Left ventricle myocardium inferior (tissue), 1 donor: Measurements from ENCODE around the gene BRK1. TPM values are rescaled to one million over a fixed set of nuclear protein-coding genes. Genes with fewer than 3 reads are reported as not detected.
A peak's percentile ranks its signal among the peaks of the same experiment; 100 is the strongest.
"Not testable (repeated sequence)": the region's sequence is repeated elsewhere in the genome, so short reads cannot be mapped to it uniquely, and the experiment has no call there.

Experiments
- DNase-seq: peaks from one replicate; pipeline ENCODE4 v3.0.0-alpha.2; 2020
- H3K27ac ChIP-seq: fragments of 200-600 bp; replicated peaks from 2 replicates; pipeline ENCODE4 v1.8.0; 2021
- H3K27me3 ChIP-seq: fragments of 200-600 bp; 2 replicates; pipeline ENCODE4 v1.8.0; 2021; ENCODE audit warnings: low read depth
- H3K36me3 ChIP-seq: fragments of 200-600 bp; 2 replicates; pipeline ENCODE4 v1.8.0; 2021
- H3K4me1 ChIP-seq: fragments of 200-600 bp; 2 replicates; pipeline ENCODE4 v1.8.0; 2021
- H3K4me3 ChIP-seq: fragments of 200-600 bp; 2 replicates; pipeline ENCODE4 v1.8.0; 2021; ENCODE audit warnings: mild to moderate bottlenecking, moderate library complexity
- H3K9me3 ChIP-seq: fragments of 200-600 bp; replicated peaks from 2 replicates; pipeline ENCODE4 v1.8.0; 2021
- CTCF ChIP-seq: fragments of 200-600 bp; IDR thresholded peaks from 2 replicates; pipeline ENCODE4 v1.8.0; 2021; ENCODE audit warnings: antibody characterized with exemption, mild to moderate bottlenecking, borderline replicate concordance
- intact Hi-C: fragments of 100-400 bp; cut with micrococcal nuclease; formaldehyde crosslinking; loops from one replicate; pipeline ENCODE4 v1.11.0; 2022
- total RNA-seq: library from RNA; stranded (reverse); fragmentation: NEBNext Ultra II Directional; extraction: Animal tissue kit (Norgen Biotek cat#: 25700); gene quantifications from one replicate; pipeline ENCODE4 v1.2.1, GENCODE V29; 2021
- donor health status: DM: no; HTN: yes; CAD: no; lungs with severe emphysema.

BRK1 gene
- total RNA-seq, 1 donor from 2014 or later: 99.0 TPM

GRCh38 chr3:10157031-10157430 is 41.6 kb downstream of the BRK1 start:
- Histone ChIP-seq H3K4me3 (no peak overlapping the region), H3K36me3 (peaks cover 19% of the 10 kb centered on the region), H3K9me3 (no peaks in the 10 kb centered on the region), H3K27me3 (no peaks in the 10 kb centered on the region), H3K27ac (no peak overlapping the region), H3K4me1 (no peaks in the 10 kb centered on the region)
- intact Hi-C loops: no loop called here
- TF ChIP-seq CTCF: no peak
- DNase-seq: no peak

GRCh38 chr3:10158555-10158954 is 43.1 kb downstream of the BRK1 start:
- H3K36me3 ChIP-seq, H3K4me3 ChIP-seq, H3K27ac ChIP-seq, DNase-seq, H3K9me3 ChIP-seq, H3K4me1 ChIP-seq, H3K27me3 ChIP-seq, intact Hi-C loops: not testable (repeated sequence)

GRCh38 chr3:10160346-10160745 is 44.9 kb downstream of the BRK1 start:
- TF ChIP-seq CTCF: no peak
- Histone ChIP-seq H3K9me3 (no peaks in the 10 kb centered on the region), H3K27me3 (no peaks in the 10 kb centered on the region), H3K4me3 (no peak overlapping the region), H3K4me1 (peaks cover 13% of the 10 kb centered on the region), H3K27ac (no peak overlapping the region), H3K36me3 (no peaks in the 10 kb centered on the region)
- intact Hi-C loops: no loop called here
- no peak for DNase-seq

- Histone ChIP-seq H3K36me3 (no peaks in the 10 kb centered on the region), H3K27ac (no peak overlapping the region), H3K27me3 (no peaks in the 10 kb centered on the region), H3K4me3 (no peak overlapping the region), H3K9me3 (no peaks in the 10 kb centered on the region), H3K4me1 (peaks cover 13% of the 10 kb centered on the region)
- intact Hi-C loops: no loop called here
- DNase-seq: no peak
- TF ChIP-seq CTCF: no peak
Measured at GRCh38 chr3:10160925-10161324, 45.5 kb downstream of the BRK1 start.

- Histone ChIP-seq H3K4me3 (no peak overlapping the region), H3K4me1 (peaks cover 13% of the 10 kb centered on the region), H3K9me3 (no peaks in the 10 kb centered on the region), H3K27ac (no peak overlapping the region), H3K27me3 (no peaks in the 10 kb centered on the region), H3K36me3 (no peaks in the 10 kb centered on the region)
- TF ChIP-seq CTCF: no peak
- intact Hi-C loops: no loop called here
- no peak for DNase-seq
Measured at GRCh38 chr3:10162185-10162584, 46.7 kb downstream of the BRK1 start.

GRCh38 chr3:10164201-10164545 is 48.7 kb downstream of the BRK1 start:
- H3K27me3 ChIP-seq, H3K36me3 ChIP-seq, DNase-seq, intact Hi-C loops, H3K27ac ChIP-seq: not testable (repeated sequence)
- H3K9me3 ChIP-seq: peaks cover 11% of the 10 kb centered on the region
- H3K4me1 ChIP-seq: peaks cover 13% of the 10 kb centered on the region
- H3K4me3 ChIP-seq: peak overlapping the region; percentile 95
